GM19193 (cell line): ENCODE data around the gene NLRC4.

Experiments
- POLR2A ChIP-seq: IDR thresholded peaks from 4 replicates; pipeline ENCODE4 v1.6.1; 2011; ENCODE audit not compliant: insufficient read depth, insufficient read length; ENCODE audit errors: extremely low read depth

Gene NLRC4

DNA sequence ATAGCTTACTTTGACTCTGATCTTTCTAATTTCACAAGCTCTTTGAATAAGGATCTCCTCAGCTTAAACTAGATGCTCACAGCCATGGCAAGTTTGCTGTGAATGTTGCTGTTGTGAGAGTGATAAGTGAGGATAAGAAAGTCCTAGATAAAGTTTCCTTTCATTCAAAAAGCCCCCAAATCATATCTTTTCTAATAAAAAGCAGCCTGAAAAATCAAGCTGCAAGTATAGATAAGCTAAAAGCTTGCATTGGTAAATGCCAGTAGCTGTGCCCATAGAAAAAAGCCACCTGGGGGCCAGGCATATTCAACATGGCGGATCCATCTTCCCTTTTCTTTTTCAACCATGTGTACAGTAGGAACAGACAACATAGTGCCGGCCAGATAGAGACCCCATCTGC, 4.3 kb downstream of the NLRC4 start:
- TF ChIP-seq POLR2A = no peak

GRCh38 chr2:32258242-32258641, 6.4 kb downstream of the NLRC4 start:
- TF ChIP-seq POLR2A = no peak

DNA sequence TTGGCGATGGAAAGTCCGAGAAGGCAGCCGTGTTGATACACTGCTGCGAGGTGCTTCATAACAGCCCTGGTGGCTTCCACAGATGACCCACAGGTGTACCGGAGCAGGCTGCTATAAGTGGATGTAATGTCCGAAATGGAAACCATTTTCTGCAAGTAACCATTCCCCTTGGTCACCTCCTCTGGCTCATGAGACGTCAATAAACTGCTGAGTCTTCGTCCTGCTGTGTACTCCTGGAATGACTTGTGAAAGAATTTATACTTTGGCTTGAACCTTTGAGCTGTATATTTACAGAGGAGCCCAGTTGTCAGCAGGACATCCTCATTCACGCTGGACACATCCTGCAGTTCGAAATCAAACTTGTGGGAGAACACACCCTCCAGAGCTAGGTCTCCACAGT, 14.4 kb downstream of the NLRC4 start:
- no peak for TF ChIP-seq POLR2A

DNA sequence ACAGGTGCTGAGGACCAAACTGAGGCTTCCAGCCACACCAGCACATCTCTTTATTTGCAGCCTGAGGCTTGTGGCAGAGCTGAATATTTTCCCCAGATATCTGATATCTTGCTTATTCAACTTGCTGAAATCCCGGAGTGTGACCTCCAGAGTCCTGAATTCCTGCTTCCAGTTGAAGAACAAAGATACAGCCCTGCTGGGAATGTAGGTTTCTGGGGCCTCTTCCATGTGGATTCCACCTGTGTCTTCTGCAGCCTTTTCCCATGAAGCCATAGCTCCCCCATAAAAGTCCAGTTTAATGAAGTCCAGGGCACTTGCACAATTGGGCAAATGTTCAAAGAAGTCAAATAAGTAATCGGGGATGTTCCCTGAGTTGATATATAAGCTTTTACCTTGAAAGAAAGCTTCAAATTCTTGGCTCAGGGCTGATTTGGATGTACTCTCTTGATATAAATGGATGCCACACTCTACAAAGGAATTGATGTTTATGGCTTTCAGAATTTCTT, 14.9 kb downstream of the NLRC4 start:
- TF ChIP-seq POLR2A = no peak

DNA sequence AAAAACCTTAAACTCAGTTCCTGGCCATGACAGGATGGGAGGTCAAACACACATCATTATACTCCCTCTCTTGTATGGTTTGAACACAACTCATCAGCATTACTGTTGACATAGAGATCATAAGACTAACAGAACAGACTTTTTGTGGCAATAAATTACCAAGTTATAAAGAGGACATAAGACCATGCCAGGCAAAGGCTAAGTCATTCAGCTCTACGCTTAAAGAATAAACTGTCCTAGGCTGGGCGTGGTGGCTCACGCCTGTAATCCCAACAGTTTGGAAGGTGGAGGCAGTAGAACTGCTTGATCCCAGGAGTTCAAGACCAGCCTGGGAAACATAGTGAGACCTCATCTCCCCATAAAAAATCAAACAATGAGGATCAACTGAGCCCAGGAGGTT, 16.4 kb downstream of the NLRC4 start:
- TF ChIP-seq POLR2A = no peak

DNA sequence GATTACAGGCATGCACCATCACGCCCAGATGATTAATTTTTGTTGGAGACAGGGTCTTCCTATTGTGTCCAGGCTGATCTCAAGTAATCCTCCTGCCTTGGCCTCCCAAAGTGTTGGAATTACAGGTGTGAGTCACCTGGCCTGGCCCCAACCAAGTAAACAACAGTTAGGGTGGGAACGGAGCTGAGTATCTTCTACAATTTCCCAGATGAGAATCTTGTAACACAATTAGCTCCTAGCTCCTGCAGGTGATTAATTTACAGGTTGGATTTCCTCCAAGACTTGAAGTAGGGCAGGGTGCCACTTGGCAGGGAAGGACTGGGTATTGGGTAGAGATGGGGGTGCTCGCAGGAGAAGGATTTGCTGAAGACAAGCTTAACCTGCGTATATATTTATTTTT, 17.8 kb downstream of the NLRC4 start:
- no peak for TF ChIP-seq POLR2A

- TF ChIP-seq POLR2A = no peak
Observed at GRCh38 chr2:32242331-32242730, 22.4 kb downstream of the NLRC4 start.

DNA sequence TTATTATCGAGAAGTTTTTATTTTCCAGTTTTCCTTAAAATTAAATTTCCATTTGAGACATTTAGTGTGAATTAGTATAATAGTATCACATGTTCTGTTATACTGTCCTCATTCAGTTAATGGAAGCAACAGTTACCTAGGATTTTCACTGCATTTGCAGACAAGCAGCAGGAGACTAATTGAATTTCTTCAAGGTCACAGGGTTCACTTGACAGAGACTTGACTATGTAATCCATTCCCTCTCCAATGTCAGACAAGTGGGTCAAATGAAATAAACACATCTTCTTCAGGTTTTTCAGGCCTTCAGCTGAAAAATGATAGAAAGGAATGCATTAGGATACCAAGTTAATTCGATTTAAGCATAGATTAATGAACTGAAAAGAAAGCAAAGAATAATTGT, 26.7 kb downstream of the NLRC4 start:
- TF ChIP-seq POLR2A = no peak

DNA sequence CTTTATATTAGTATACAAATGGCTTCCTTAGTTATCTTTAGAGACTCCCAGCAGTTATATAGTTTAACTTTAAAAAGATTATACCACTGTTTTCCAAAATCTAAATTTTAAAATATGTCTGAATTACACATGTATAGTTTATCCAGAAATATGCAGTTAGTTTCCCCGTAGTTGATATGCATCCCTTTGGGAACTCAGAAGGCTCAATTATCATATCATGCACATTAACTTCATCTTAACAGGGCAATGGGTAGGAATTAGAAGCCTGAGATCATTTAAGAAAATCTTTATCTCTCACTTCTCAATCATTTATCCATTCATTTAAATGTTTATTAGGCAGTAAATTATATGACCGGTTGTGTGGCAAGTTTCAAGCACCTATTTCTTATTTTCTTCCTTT, 27.2 kb downstream of the NLRC4 start:
- no peak for TF ChIP-seq POLR2A

DNA sequence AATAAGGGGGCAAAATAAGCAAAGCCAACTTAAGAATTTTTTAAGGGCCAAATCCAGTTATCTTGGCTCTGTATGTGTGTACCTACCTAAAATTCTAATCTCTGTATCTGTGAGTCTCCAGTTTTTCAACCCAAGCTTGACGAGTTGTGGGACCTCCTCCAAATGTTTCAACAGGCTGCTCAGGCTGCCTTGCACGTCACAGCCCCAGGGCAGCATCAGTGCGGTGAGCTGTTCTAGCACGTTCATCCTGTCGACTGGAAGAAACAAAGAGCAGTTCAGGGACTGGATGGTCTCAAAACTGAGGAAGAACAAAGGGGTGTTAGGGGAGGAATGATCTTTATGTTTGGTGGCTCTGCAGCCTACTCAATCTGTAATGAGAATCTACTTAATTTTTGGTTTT, 29.4 kb downstream of the NLRC4 start:
- TF ChIP-seq POLR2A = no peak

DNA sequence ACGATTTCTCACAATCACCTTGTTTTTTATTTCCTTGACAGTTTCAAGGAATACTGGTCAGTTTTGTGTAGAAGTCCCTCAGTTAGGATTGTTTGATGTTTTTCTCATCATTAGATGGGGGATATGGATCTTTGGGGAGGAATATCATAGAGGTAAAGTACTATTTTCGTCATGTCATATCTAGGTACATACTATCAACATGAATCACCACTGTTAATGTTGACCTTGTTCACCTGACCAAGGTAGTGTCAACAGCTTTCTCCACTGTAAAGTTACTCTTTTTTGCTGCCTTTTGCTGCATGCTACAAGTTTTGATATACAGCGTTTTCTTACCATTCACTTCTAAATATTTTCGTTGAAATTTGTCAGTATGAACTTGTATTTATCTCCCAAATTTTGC, 32.7 kb downstream of the NLRC4 start:
- no peak for TF ChIP-seq POLR2A

DNA sequence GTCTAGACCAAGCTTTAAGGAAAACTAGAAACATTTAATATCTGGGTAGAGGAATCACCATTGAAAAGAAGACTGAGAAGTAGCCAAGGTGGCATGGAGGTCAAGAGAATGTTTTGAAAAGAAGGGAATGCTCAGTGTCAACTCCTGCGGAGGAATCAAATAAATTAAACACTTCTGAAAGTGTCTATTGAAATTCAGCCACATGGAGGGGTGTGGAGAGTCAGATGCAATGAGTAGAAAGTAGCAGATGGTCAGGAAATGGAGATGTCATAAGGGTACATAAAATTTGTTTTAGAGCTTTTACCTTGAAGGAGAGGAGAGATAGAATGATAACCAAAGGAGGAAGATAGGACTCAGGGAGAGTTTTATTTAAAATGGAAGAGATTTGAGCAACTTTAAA, 35.1 kb downstream of the NLRC4 start:
- no peak for TF ChIP-seq POLR2A

DNA sequence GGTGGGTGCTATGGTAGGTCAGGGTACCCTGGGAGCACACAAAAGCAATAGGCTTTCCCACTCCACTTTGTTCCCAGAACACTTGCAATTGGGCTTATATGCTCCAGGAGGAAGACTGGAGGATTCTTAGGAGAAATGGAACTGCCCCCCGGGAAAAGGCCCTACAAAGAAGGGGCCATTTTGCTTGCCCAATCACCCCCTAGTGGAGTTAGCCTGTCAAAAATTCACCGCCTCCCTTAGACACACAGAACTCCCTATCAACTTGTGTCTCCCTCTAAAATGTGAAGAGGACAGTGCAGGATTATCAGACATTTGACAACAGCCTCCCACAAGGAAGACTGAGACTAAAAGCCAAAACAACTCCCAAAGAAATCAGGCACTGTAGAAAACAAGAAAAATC, 36.5 kb downstream of the NLRC4 start:
- TF ChIP-seq POLR2A = no peak

- TF ChIP-seq POLR2A = no peak
Observed at GRCh38 chr2:32227492-32227891, 37.2 kb downstream of the NLRC4 start.

DNA sequence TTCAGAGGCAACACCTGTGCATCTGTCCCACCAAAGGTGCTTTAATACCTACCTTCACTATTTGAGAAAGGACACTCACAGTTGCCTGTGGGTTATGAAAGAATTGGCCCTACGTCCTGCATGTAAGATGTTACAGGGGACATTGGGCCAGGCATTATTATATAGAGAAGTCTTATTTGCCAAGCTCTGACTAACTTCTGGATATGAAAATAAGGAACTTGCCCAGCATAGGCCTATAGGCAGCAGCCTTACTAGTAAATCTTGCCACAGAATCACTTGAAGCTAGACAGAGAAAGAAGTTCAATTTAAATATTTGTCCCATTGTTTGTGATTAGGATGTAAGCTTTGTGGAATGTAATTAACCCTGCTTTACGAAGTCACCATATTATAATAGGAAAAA, 41.7 kb downstream of the NLRC4 start:
- TF ChIP-seq POLR2A = no peak

- no peak for TF ChIP-seq POLR2A
Observed at GRCh38 chr2:32220445-32220844, 44.2 kb downstream of the NLRC4 start.

DNA sequence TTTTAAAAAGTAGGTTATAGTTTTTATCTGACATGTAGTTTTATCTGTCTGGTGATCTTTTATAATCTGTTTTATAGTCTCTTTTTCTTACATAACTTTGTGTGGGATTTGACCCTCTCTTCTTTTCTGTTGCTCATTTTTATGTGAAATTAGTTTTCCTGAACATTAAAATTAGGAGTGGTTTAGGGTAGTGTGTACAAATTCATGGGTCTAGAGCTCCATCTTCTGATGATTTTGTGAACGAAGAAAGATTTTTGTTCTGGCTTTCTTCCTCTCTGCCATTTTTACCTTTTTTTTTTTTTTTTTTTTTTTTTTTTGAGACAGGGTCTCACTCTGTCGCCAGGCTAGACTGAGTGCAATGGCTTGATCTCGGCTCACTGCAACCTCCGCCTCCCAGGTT, 52.4 kb downstream of the NLRC4 start:
- TF ChIP-seq POLR2A = no peak

- TF ChIP-seq POLR2A = no peak
Observed at GRCh38 chr2:32210767-32211408, 53.8 kb downstream of the NLRC4 start.

GRCh38 chr2:32200814-32201213, 63.9 kb downstream of the NLRC4 start:
- no peak for TF ChIP-seq POLR2A
